Activated T-helper 9 cell treated with anti-CD3 and anti-CD28 coated beads, Interleukin-2, amount 50 U/mL, for 16 hours (primary cell): ENCODE results near the gene TVP23A.

Experiments used
- DNase-seq: peaks from one replicate; pipeline ENCODE4 v3.0.0-alpha.2; 2020; ENCODE audit warnings: low read depth

Gene TVP23A

DNA sequence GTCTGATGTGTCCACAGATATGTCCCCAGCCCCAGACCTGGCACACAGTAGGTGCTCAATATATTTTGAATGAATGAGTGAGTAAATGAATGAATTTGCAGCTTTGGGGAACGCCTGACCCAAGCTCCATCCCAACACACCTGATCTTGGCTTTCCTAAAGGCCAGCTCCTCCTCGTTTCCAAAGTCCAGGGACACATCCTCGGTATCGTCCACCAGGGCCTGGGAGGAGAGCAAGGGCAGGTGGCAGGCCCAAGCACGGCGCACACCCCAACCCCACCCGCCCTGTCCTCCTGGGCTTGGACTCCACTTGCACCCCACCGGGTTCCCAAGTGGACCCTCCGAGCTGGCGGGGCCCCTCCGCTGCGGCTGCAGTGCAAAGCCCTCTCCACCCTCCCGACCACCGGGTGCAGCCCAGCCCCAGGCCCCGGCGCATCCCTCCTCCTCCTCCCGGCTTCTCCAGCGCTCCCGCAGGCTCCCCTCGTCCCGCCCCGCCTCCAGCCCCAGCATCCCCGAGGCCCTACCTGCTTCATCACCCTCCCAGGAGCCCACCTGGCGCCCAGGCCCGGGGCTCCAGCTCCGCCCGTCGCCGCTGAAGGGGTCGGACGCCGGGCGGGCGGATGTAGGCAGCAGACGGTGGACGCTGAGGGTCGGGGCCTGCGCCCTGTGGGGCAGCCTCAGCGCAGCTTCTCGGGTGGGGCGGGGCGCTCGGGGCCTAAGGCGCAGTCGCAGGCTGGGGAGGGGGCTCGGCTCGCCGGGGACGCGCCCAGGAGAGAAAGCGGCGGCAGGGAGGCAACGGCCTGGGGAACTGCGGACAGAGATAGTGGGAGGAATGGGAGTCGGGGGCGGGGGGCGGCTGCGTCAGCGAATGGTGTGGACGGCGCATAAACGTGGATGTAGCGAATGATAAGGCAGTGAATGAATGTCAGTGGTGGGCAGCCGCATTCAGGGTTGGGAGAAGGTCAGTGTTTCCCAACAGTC lies at the start of gene TVP23A:
Gene TVP23A (minus strand): TSS at position 832 of the 979 bp plus-strand sequence. CDS start 301 bp downstream, at position 531.
- no peak for DNase-seq

DNA sequence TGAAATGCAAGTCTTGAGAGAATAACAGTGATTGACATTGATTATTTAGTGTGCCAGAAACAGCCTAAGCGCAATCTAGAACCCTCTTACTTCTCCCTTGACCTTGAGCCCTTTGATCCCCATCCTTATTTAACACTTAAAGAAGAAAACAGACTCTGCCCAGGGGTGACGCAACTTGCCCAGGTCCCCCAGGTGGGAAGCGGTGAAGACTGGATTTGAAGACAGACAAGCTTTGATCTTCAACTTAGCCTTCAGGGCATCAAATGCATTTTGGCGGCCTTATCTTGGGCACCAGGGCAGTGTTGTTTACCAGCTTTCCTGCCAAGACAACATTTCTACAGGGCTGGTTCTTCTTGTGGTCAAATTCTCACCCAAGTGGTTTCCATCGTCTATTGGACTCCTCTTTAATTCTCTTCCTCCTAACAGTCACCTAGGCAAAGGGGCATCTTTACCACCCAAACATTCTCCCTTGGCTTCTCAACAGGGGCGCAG lies 49.6 kb upstream of the TVP23A start:
- no peak for DNase-seq

DNA sequence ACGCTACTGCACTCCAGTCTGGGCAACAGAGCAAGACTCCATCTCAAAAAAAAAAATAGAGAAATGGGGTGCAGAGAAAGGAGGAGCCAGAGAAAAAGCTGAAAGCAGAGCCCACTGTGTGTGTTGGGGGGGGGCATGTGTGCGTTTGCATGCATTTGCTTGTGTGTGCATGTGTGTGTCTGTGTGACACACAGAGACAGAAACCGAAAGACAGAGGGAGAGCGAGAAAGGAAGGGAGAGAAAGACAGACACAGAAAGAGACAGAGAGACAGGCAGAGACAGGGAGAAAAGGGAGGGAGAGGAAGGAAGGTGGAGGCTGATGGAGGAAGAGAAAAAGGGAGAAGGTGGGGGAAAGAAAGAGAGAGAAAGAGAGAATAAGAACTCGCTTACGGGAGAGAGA lies 48.6 kb upstream of the TVP23A start:
- DNase-seq: no peak

DNA sequence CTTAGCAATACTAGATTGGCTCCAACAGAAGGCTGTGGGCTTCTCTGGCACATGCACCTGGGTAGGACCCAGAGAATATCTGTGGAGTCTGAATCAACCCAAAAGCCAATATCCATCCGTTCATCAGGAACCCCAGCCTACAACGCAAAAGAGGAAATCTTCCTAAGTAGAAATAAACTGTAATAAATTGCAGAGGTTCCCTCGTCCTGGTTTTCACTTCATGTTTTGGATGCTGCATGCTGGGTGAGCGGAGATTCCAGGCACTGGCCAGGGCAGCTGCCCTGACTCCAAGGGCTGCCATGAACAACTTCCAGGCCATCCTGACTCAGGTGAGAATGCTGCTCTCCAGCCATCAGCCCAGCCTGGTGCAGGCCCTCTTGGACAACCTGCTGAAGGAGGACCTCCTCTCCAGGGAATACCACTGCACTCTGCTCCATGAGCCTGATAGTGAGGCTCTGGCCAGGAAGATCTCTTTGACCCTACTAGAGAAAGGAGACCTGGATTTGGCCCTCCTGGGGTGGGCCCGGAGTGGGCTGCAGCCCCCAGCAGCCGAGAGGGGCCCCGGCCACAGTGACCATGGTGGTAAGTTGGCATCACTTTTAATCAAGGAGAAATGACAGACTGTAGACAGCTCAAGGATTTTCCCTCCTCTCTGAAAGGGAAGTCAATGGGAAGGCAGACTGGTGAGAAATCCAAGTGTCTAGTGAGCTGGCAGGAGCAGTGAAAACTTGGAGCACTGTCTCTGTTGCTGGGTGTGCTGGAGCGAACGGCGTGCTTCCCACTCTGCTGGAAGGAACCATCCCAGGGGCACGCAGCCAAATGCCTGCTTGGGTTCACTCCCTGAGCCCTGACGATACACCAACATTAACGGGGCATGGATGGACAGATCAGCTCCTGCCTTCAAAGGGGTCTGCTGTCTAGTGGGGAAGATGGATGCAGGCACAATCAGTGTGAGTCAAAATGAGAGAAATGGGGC lies 47.7 kb upstream of the TVP23A start:
- no peak for DNase-seq

DNA sequence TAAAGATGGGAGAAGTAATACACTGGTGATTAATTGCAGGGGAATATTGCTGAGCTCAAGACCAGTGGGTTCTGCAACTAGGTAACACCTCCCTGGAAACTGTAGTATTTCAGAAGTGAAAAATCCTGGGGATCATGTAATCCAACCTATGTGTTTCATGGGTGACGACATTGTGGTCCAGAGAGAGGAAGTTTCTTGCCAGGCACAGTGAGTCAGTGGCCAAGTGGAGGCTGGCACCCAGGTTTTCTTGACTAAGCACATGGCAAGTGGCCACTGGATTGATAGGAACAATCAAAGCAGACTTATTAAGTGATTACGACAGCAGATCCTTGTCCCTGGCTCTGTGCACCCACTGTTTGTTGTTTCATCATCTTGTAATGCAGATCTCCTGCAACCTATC lies 43.8 kb upstream of the TVP23A start:
- DNase-seq: no peak

DNA sequence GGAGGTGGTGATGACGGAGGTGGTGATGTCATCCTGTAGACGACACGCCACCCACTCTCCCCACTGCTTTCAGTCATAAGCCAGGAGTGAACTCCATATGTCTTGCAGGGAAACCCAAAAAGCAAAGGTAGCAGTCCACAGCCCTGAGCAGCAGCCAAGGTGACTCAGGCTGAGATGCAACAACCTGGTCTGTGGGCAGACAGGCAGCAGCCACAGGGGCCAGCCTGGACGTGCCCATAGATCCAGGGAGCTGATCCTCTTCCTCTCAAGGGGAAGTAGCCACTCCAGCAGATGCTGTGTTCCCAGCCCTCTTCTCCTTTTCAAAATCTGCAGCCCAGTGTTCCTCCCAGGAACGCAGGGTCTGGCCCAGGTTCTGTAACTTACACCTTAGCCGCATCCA lies 41.1 kb upstream of the TVP23A start:
- no peak for DNase-seq

DNA sequence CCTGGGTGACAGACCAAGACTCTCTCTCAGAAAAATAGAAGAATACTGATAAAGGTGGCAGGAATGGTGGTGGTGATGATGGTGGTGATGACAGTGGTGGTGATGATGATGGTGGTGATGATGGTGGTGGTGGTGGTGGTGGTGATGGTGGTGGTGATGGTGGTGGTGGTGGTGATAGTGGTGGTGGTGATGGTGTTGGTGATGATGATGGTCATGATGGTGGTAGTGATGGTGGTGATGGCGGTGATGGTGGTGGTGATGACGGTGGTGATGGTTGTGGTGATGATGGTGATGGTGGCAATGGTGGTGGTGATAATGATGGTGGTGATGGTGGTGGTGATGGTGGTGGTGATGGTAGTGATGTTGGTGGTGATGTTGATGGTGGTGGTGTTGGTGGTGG lies 40.4 kb upstream of the TVP23A start:
- DNase-seq: no peak

DNA sequence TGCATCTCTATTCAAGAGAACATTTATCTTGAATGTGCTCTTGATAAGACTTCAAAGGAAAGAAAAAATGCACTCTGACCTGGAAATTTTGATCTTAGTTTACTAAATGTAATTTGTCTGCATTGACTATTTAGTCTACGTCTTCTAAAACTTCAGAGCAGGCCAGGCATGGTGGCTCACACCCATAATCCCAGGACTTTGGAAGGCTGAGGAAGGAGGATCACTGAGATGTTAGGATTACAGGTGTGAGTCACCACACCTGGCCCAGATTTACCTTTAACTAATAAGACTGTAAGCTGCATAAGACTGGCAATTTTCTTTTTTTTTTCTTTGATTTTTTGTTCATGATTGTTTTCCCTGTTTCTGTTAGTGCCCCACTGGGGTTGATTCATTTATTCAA lies 39.6 kb upstream of the TVP23A start:
- no peak for DNase-seq

DNA sequence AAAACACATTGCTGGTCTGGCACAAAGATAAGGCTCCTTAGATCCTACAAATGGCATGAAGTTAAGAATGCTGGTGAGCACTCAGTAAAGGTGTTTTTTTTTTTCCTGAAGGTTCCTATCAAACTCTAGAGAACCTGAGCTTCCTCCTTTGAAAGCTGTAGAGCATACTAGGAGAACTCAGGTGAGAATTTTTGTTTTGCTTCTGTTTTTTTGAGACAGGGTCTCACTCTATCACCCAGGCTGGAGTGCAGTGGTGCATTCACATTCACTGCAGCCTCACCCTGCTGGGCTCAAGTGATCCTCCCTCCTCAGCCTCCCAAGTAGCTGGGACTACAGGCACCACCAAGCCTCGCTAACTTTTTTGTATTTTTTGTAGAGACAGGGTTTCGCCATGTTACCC lies 37.4 kb upstream of the TVP23A start:
- DNase-seq: no peak

DNA sequence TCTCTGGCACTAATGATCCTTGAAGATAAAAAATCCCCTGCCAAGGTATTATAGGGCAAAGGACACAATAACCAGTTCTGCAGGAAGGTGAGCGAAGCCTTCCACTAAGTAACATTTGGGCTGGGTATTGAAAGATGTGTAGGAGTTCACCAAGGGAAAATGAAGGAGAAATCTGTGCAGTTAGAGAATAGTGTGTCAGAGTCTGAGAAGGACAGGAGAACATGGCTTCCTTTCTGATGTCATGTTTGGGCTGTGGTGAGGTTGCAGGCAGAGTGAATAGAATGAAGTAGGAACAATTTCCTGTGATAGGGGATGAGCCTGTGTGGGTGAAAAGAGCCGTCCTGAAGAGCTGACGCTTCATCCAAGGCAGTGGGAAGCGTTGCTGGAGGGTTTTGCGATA lies 34.4 kb upstream of the TVP23A start:
- DNase-seq: no peak

DNA sequence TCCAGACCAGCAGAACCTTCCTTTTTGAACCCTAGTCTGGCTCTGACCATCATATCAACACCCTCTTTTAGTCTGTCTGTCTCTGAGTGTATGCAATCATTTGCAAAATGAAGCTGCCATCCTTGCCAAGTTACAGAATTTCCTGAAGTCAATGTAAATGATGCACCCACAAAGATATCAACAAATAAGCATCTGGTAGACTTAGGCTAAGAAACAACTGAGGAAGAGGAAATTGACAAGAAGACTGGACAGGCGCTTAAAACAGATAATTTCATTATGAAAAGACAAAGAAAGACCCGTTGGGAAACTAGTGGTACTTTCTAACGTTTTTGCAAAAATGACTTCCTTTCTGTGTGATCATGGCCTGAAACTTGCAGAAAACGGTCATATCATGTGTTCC lies 33.7 kb upstream of the TVP23A start:
- no peak for DNase-seq

DNA sequence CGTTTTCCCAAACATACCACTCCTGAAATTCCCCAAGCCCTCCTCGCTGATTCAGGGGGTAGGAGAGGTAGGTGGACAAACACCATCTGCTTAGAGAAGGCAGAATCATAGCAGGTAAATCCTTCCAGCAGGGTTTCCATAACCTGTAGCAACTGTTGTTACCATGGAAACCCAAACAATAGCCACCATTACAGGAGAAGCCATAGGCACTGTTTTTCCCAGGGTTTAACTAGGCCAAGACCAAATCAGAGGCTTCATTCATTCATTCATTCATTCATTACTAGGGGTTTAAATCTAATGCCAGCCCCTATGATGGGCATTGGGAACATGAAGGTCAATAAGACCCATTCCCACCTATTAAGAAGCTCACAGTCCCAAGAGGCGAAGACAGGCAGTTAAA lies 32.9 kb upstream of the TVP23A start:
- DNase-seq: no peak

DNA sequence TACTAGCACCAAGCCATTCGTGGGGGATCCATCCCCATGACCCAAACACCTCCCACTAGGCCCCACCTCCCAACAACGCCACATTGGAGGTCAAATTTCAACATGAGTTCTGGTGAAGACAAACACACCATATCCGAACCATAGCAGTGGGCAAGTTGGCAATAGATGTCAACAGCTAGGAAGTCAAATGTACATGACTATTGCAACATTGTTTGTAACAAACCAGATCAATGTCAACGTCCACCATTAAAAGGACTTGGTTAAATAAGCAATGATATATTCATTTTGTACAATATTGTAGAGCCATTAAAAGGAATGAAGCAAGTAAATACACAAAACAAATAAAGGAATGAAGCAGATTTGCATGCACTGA lies 31.9 kb upstream of the TVP23A start:
- DNase-seq: no peak

DNA sequence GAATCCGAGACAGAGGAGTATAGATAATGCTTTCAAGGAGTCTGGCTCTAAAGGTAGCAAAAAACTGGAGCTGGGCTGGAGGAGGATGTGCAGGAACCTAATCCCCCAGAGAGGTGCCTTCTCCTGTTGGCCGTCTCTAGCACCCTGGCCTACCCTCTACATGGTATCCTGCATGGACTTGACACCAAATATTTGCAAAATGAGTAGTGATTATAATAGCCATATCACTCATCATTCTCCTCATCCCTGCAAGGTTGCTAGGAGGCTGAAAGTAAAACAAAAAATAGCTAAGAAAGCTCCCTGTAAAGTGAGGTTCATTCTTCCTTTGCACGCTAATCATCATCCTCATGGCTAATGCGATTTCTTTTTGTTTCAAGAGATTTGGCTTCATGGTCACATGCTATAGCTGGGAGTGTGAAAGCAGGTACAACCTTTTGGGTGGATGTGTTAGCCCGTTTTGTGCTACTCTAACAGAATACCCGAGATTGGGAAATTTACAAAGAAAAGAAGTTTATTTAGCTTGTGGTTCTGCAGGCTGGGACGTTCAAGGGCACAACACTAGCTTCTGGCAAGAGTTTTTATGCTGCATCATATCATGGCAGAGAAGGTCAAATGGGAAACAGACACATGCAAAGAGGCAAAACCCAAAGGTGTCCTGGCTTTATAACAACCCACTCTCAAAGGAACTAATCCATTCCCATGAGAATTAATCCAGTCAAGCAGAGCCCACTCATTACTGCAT lies 31.3 kb upstream of the TVP23A start:
- DNase-seq: no peak

DNA sequence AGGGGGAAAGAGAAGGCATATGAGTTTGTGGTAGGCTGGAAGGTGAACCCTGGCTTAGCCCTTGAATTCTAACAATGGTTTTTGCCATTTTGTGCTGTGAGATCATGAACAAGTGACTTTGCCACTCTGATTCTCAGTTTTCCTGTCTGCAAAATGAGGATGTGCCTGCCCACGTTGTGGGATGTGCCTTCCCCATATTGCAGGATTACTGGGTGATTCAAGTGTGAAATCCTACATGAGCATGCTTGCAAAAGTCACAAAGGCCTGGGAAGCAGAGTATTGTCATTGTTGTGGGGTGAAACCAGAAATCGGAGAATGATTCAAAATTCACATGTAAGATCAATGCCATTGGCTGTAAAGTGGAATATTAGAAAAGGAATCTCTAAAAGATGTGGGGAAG lies 28.6 kb upstream of the TVP23A start:
- no peak for DNase-seq

DNA sequence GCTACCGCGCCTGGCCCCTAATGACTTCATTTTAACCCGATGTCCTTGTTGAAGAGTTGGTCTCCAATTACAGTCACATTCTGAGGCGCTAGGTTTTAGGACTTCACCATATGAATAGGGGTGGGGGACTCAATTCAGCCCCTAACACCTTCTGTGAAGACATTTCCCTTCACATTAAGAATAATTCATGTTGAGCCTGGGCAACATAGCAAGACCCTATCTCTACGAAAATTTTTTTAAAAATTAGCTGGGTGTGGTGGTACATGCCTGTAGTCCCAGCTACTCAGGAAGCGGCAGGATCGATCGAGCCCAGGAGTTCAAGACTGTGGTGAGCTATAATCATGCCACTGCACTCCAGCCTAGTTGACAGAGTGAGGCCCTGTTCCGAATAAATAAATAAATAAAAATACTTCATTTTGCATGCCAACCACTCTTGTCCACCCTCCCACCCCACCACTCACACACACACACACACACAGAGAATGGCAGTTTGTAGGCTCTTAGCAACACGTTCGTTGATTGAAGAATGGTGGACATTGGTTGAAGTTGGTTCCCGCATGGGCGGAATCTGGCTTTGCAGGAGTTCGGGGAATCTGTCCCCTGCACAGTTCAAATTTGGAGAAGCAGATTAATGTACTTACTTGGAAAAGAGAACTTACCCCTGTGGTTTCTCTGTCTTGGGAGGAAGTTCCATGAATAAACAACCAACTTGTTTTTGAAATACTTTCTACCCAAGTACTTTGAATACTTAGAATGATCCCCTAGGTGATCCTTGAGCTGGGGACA lies 27.8 kb upstream of the TVP23A start:
- no peak for DNase-seq

DNA sequence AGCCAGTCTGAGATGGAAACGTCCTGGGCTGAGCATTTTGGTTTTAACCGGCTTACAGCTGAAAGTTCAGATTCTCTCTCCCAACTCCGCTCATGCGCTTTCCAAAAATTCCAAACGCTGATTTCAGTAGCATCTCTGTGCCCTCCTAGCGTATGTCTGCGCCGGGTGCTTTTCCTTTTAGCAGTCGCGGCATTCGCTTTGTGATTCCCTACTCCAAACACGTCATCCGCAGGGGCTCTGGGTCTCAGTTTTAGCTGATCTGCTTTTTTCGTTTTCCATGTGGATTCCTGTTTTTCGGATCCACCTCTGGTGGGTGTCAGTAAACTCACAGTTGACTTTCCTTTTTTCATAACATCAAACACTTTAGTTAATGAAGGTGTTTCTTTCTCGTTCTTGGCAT lies 22.1 kb upstream of the TVP23A start:
- no peak for DNase-seq

DNA sequence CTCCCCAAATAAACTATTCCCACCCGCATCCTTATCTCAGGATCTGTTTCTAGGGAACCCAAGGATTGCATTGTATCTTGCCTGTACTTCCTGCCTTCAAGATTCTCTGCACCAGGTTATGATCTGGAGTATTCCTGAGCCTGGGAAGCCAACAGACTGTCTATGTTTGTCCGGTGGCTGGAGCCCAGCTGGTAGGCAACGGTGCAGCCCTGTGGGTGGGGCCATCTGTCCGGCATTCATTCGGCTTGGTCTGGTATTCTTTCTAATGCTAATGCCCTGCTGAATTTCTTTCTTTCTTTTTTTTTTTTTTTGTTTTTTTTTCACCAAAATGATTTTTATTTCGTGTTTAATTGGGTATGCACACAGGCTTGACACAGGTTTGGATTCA lies 20.7 kb upstream of the TVP23A start:
- DNase-seq: no peak

DNA sequence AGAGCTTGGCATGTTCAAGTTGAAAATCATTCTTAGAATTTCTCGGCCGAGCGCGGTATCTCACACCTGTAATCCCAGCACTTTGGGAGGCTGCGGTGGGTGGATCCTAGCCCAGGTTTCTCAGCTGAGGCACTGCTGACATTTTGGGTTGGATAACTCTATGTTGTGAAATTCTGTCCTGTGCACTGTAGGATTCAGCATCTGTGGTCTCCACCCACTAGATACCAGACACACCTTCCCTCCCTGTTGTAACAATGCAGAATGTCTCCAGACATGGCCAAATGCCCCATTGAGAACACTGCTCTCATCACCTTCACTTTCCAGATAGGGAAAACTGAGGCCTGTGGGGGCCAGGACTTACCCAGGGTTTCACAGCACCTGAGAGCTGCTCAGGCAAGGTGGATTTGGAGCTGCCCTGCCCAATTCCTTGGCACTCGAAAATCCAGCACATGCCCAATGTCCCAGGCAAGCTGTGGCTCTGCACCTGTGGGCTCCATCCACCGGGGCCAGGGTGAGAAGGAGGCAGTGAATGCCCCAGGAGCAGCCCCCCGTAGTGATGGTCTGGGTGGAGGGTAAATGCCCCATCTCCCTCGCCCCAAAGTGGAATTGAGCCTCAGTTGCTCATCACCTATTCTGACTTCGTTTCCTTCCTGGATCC lies 20.2 kb upstream of the TVP23A start:
- no peak for DNase-seq

DNA sequence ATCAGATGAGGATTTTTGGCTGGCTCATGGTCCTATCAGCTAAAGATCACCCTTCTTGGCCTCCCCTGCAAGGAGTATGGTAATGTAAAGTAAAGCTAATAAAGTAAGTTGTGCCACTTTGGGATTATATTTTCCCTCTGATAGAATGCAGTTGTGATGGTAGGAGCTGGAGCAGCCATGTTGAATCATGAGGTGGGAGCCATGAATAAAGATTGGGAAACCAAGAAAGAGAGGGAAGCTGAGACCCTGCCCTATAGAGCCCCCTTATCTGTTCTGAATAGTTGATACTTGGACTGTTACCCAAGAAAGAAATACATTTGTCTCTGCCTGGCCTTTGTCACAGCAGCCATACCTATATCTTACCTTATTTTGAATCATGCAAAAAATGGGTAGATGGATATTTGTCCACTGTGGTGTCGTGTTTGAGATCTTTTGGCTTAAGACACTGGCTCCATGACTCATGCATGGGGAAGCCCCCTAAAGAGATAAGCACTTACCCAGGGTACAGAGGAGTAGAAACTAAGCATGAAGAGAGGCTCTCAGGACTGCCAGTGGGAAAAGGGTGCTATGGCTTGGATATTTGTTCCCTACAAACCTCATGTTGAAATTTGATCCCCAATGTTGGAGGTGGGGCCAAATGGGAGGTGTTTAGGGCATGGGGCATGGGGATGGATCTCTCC lies 17.7 kb upstream of the TVP23A start:
- DNase-seq: no peak
